ENCODE data around the gene MYDGF. TPM values are rescaled to one million over a fixed set of nuclear protein-coding genes. Genes with fewer than 3 reads are reported as not detected.
"Not testable (repeated sequence)": the region's sequence is repeated elsewhere in the genome, so short reads cannot be mapped to it uniquely, and the experiment has no call there.

The MYDGF gene
- total RNA-seq, 4 donors from 2014 or later: 33.2 to 52.5 (median 41.5) TPM

DNA sequence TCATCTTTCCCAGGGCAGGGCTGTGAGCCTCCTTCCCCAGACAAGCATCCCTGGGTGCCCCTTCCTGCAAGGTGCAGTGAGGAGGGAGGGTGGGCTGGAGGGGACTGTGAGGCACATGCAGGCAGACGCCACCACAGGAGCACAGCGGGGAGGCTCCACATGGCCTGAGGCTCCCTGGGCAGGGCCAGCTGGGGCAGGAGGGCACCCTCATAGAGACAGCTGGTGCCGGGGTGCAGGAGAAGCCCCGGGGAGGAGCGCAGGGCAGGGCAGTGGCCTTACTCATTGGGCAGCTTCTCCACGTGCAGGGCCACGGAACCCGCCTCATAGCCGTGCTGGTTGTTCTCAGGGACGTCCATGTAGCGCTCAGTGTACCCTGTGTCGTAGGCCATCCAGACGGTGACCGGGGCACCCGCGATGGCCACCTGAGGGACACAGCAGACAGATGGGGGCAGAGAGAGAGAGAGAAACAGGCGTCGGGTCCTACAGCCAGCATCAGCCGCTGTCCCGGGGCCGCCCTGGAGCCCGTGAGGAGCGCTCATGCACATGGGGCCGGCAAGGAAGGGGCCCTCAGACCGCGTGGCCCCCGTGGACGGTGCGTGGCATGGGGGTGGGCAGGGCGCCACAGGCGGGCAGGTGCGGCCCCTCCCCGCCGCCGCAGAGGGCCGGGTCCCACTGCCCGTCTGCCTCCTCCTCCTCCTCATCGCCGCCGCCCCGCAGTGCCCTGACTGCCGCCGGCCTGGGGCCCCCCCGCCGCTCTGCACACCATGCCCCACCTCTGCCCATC, 12.5 kb upstream of the MYDGF start:
- 92 to 95% methylated on average over 5 to 8 of the region's 45 CpGs for WGBS, 2 donors
- H3K27me3 ChIP-seq: no peaks in the 10 kb centered on the region

DNA sequence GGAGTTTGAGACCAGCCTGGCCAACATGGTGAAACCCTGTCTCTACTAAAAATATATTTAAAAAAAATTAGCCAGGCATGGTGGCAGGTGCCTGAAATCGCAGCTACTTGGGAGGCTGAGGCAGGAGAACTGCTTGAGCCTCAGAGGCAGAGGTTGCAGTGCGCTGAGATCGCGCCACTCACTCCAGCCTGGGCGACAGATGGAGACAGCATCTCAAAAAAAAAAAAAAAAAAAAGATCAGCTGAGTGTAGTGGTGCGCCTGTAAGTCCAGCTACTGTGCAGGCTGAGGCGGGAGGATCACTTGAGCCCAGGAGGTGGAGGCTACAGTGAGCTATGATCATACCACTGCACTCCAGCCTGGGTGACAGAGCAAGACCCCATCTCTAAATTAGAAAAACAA, 9.9 kb upstream of the MYDGF start:
- H3K9me3 ChIP-seq; DNase-seq; H3K27me3 ChIP-seq; H3K27ac ChIP-seq; H3K4me3 ChIP-seq; intact Hi-C loops (cut with DNase I): not testable (repeated sequence)
- peaks cover 30 to 98% (median 36%) of the 10 kb centered on the region in 3 donors for H3K36me3 ChIP-seq
- 95 to 99% methylated on average over 7 of the region's 7 CpGs for WGBS, 2 donors
- peaks cover 0 to 10% (median 0%) of the 10 kb centered on the region in 3 donors for H3K4me1 ChIP-seq

More for the DNA sequence above, 12.5 kb upstream of the MYDGF start:
- Histone ChIP-seq H3K9me3 (no peaks in the 10 kb centered on the region), H3K4me1 (peaks cover 0 to under 1% (median 0%) of the 10 kb centered on the region in 3 donors), H3K27ac (no peak overlapping the region), H3K4me3 (no peak overlapping the region), H3K36me3 (peaks cover 44 to 100% (median 47%) of the 10 kb centered on the region in 3 donors)
- intact Hi-C loops (cut with DNase I): no loop called here
- DNase-seq: no peak
- TF ChIP-seq, protein P1, sequence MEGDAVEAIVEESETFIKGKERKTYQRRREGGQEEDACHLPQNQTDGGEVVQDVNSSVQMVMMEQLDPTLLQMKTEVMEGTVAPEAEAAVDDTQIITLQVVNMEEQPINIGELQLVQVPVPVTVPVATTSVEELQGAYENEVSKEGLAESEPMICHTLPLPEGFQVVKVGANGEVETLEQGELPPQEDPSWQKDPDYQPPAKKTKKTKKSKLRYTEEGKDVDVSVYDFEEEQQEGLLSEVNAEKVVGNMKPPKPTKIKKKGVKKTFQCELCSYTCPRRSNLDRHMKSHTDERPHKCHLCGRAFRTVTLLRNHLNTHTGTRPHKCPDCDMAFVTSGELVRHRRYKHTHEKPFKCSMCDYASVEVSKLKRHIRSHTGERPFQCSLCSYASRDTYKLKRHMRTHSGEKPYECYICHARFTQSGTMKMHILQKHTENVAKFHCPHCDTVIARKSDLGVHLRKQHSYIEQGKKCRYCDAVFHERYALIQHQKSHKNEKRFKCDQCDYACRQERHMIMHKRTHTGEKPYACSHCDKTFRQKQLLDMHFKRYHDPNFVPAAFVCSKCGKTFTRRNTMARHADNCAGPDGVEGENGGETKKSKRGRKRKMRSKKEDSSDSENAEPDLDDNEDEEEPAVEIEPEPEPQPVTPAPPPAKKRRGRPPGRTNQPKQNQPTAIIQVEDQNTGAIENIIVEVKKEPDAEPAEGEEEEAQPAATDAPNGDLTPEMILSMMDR (IDR thresholded peaks at IDR 0.05): no peak
- TF ChIP-seq POLR2A (IDR thresholded peaks at IDR 0.05): no peak

DNA sequence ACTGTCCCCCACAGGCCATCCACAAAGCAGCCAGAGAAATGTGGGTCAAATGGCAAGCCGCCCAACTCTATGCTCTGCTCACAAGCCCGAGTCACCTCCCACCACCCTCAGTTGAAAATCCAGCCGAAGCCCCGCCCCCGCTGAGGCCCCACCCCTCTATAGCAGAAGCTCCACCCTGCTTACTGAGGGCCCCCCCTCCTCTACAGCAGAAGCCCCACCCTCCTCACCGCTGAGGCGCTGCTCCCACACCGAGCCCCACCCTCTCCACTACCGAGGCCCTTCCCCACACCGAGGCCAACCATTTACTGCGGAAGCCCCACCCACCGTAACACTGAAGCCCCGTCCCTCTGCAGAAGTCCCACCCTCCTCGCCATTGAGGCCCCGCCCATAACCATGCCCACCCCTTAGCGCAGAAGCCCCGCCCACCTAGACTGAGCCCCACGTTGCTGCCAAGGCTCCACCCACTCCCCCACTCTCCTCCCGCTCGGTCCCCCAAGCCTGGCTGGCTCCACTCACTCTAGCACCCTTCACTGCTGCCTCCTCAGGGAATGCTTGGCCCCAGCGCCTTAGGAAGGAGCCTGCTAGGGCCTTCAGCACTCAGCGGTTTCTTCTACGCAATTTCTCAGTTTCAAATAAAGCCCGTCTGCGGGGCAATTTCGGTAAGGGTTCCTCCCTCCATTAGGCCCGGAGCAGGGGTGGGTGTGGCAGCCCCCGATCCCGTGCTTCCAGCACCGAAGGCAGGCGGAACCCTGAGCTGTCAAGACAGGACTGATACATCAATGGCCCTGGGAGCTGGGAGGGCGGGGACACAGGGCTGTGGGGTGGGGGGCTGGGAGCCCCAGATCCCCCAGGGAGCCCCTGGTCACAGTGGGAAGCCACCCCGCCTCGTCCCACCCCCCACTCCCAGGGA, 9.0 kb upstream of the MYDGF start:
- H3K36me3 ChIP-seq: peaks cover 23 to 94% (median 29%) of the 10 kb centered on the region in 3 donors
- no peak overlapping the region for H3K4me3 ChIP-seq
- intact Hi-C loops (cut with DNase I): no loop called here
- no peaks in the 10 kb centered on the region for H3K9me3 ChIP-seq
- TF ChIP-seq, protein P1 (IDR thresholded peaks at IDR 0.05): no peak
- TF ChIP-seq POLR2A (IDR thresholded peaks at IDR 0.05): no peak
- DNase-seq: no peak
- no peaks in the 10 kb centered on the region for H3K27me3 ChIP-seq
- H3K27ac ChIP-seq: peak overlapping the region in 1 of 4 donors; percentile 9
- peaks cover 0 to 10% (median 0%) of the 10 kb centered on the region in 3 donors for H3K4me1 ChIP-seq
- 91% methylated on average over 11 of the region's 34 CpGs for WGBS, 2 donors

DNA sequence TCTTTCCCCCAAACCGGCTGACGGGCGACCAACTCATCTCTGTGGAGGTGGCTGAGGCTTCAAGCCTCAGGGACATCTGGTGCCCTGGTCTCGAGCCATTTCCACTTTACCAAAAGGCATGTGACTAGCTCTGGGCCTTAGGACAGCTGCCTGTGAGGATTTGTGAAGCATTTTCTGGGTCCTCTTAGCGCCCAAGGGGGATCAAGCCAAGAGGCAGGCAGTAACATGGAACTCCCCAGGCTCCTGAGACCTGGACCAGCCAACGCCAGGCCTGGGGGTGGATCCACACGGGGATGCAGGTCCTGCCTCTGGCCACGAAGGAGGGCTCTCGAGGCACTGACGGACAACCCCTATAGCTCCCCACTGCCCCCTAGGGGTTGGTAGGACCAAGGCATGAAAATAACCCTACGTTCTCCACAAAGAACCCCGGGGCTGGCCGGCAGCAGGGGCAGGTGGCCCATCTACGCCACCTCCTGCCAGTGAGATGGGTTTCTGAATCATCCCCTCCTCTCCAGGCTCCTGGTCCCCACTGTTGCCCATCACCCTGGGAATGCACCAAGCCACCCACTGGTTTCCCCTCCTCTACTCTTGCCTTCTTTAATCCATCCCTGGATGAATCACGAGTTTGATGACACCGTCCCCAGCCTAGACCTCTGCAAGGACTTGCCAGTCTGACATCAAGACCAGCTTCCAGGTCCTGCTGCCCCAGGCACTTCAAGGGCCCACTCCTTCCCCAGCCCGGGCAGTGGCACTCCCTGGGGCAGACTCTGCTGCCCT, 7.0 kb upstream of the MYDGF start:
- intact Hi-C loops (cut with DNase I): no loop called here
- H3K4me1 ChIP-seq: peaks cover 0 to 10% (median 0%) of the 10 kb centered on the region in 3 donors
- H3K27me3 ChIP-seq: no peaks in the 10 kb centered on the region
- no peaks in the 10 kb centered on the region for H3K9me3 ChIP-seq
- TF ChIP-seq, protein P1 (IDR thresholded peaks at IDR 0.05): peak in 5 of 6 experiments; percentile 15 to 56 (median 36)
- no peak for TF ChIP-seq POLR2A (IDR thresholded peaks at IDR 0.05)
- WGBS, 2 donors: 53 to 76% methylated on average over 5 to 10 of the region's 17 CpGs
- H3K27ac ChIP-seq: peak overlapping the region in 1 of 4 donors; percentile 16
- H3K36me3 ChIP-seq: peaks cover 9 to 74% (median 18%) of the 10 kb centered on the region in 3 donors
- no peak overlapping the region for H3K4me3 ChIP-seq
- no peak for DNase-seq

DNA sequence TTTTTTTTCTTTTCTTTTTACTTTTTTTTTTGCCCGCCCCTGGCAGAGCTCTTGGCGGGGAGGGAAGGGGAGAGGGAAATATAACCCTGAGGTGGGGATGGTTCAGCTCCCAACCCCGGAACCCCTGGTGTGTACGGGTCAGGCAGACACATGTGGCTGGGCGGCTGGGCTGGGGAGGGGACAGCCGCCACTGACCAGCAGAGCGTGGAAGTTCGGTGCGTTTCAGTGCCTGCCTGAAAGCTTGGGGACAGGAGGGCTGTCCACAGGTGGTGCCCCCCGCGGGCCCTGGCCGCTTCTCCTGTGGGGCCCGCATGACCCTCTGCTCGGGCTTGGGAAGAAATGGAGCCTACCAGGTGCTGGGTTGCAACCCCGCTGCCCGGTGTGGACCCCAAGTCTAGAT, 5.2 kb upstream of the MYDGF start:
- TF ChIP-seq, protein P1 (IDR thresholded peaks at IDR 0.05): no peak
- TF ChIP-seq POLR2A (IDR thresholded peaks at IDR 0.05): no peak
- Histone ChIP-seq H3K36me3 (peaks cover 8 to 56% (median 15%) of the 10 kb centered on the region in 3 donors), H3K4me3 (no peak overlapping the region), H3K4me1 (peaks cover 0 to 23% (median 11%) of the 10 kb centered on the region in 3 donors), H3K27me3 (no peaks in the 10 kb centered on the region), H3K27ac (no peak overlapping the region), H3K9me3 (no peaks in the 10 kb centered on the region)
- intact Hi-C loops (cut with DNase I): no loop called here
- WGBS, 2 donors: 82 to 89% methylated on average over 9 to 10 of the region's 16 CpGs
- no peak for DNase-seq

All from esophagus squamous epithelium (tissue), 5 donors.